Neural cell (in vitro differentiated cells): ENCODE data around the gene NFIB. TPM values are rescaled to one million over a fixed set of nuclear protein-coding genes. Genes with fewer than 3 reads are reported as not detected.

Experiments
- H2AFZ ChIP-seq: fragments of 200-600, 300-800 bp; sonication (generic), shearing (Covaris generic); 2 replicates; pipeline ENCODE4 v1.6.0; 2014; ENCODE audit warnings: low read depth, mild to moderate bottlenecking, antibody characterized with exemption, low read length, moderate library complexity
- H3F3A ChIP-seq: fragments of 200-600 bp; shearing (Covaris generic); 2 replicates; pipeline ENCODE4 v1.6.1; 2016; ENCODE audit warnings: mild to moderate bottlenecking, moderate library complexity, mixed read lengths, antibody characterized with exemption, low read length; ENCODE audit not compliant: insufficient read depth, poor library complexity, severe bottlenecking
- H3K27ac ChIP-seq: fragments of 200-600, 300-800 bp; sonication (generic), shearing (Covaris generic); 2 replicates; pipeline ENCODE4 v1.5.1; 2014; ENCODE audit warnings: mild to moderate bottlenecking, low read length, moderate library complexity
- H3K27me3 ChIP-seq: fragments of 300-800, 200-600 bp; sonication (generic), shearing (Covaris generic); 2 replicates; pipeline ENCODE4 v1.6.0; 2014; ENCODE audit warnings: mild to moderate bottlenecking, low read depth, low read length, moderate library complexity; ENCODE audit not compliant: insufficient read depth
- H3K36me3 ChIP-seq: fragments of 300-800, 200-600 bp; sonication (generic), shearing (Covaris generic); 2 replicates; pipeline ENCODE4 v1.5.1; 2014; ENCODE audit warnings: mild to moderate bottlenecking, antibody characterized with exemption, low read length, moderate library complexity; ENCODE audit not compliant: insufficient read depth
- H3K4me2 ChIP-seq: fragments of 300-800, 200-600 bp; sonication (generic), shearing (Covaris generic); 2 replicates; pipeline ENCODE4 v1.6.0; 2014; ENCODE audit warnings: mild to moderate bottlenecking, low read length
- H3K4me3 ChIP-seq: fragments of 300-800, 200-600 bp; sonication (generic), shearing (Covaris generic); 2 replicates; pipeline ENCODE4 v1.5.1; 2014; ENCODE audit warnings: mild to moderate bottlenecking, low read length, moderate library complexity
- H3K79me2 ChIP-seq: fragments of 200-600 bp; shearing (Covaris generic); replicated peaks from 2 replicates; pipeline ENCODE4 v1.6.0; 2014; ENCODE audit warnings: mild to moderate bottlenecking, low read length, moderate library complexity; ENCODE audit not compliant: insufficient read depth
- H3K9ac ChIP-seq: fragments of 300-800, 200-600 bp; sonication (generic), shearing (Covaris generic); 2 replicates; pipeline ENCODE4 v1.6.1; 2016; ENCODE audit warnings: mild to moderate bottlenecking, low read length, mixed read lengths
- H3K9me2 ChIP-seq: fragments of 200-600 bp; shearing (Covaris generic); 2 replicates; pipeline ENCODE4 v1.6.1; 2016; ENCODE audit warnings: mild to moderate bottlenecking, low read length, mixed read lengths; ENCODE audit not compliant: insufficient read depth
- H3K9me3 ChIP-seq: fragments of 200-600, 300-800 bp; sonication (generic), shearing (Covaris generic); 2 replicates; pipeline ENCODE4 v1.6.1; 2016; ENCODE audit warnings: mild to moderate bottlenecking, mixed run types, low read length, moderate library complexity, mixed read lengths
- H4K20me1 ChIP-seq: fragments of 200-600 bp; shearing (Covaris generic); 2 replicates; pipeline ENCODE4 v1.6.1; 2016; ENCODE audit warnings: mild to moderate bottlenecking, mixed run types; ENCODE audit not compliant: insufficient read depth
- EP300 ChIP-seq: fragments of 450-650 bp; conservative IDR thresholded peaks from 2 replicates; pipeline ENCODE4 v1.6.1; 2014; ENCODE audit warnings: antibody characterized with exemption, mild to moderate bottlenecking, moderate library complexity; ENCODE audit not compliant: poor library complexity, severe bottlenecking
- EZH2 ChIP-seq: fragments of 200-600, 300-800 bp; shearing (Covaris generic), sonication (generic); IDR thresholded peaks from 2 replicates; pipeline ENCODE4 v1.6.1; 2014; ENCODE audit warnings: antibody characterized with exemption, low read length, borderline replicate concordance, mild to moderate bottlenecking; ENCODE audit not compliant: insufficient read depth, poor library complexity, severe bottlenecking
- MXI1 ChIP-seq: fragments of 450-650 bp; conservative IDR thresholded peaks from 2 replicates; pipeline ENCODE4 v1.6.1; 2014; ENCODE audit warnings: antibody characterized with exemption, mild to moderate bottlenecking; ENCODE audit not compliant: poor library complexity, severe bottlenecking
- POLR2AphosphoS5 ChIP-seq: IDR thresholded peaks from 2 replicates; pipeline ENCODE4 v1.6.1; 2012
- RAD21 ChIP-seq: fragments of 450-650 bp; conservative IDR thresholded peaks from 2 replicates; pipeline ENCODE4 v1.6.1; 2014; ENCODE audit warnings: antibody characterized with exemption, mild to moderate bottlenecking, moderate library complexity
- SMC3 ChIP-seq: fragments of 450-650 bp; conservative IDR thresholded peaks from 2 replicates; pipeline ENCODE4 v1.6.1; 2014; ENCODE audit warnings: antibody characterized with exemption, mild to moderate bottlenecking, moderate library complexity; ENCODE audit not compliant: poor library complexity
- TAF1 ChIP-seq: IDR thresholded peaks from 2 replicates; pipeline ENCODE4 v1.6.1; 2012; ENCODE audit warnings: low read depth
- polyA plus RNA-seq: library from polyadenylated mRNA; depleted of rRNA; stranded (reverse); fragments of >200 nt; gene quantifications from 2 replicates; pipeline ENCODE4 v1.2.3, GENCODE V29; 2014
- TF ChIP-seq, protein P1 (sequence below): IDR thresholded peaks from 2 replicates; pipeline ENCODE4 v1.6.1; 2012; ENCODE audit warnings: borderline replicate concordance
- TF ChIP-seq, protein P2 (sequence below): fragments of 450-650 bp; IDR thresholded peaks from 2 replicates; pipeline ENCODE4 v1.5.1; 2014; ENCODE audit warnings: antibody characterized with exemption, mild to moderate bottlenecking, moderate library complexity; ENCODE audit not compliant: poor library complexity, severe bottlenecking

The NFIB gene
- polyA plus RNA-seq, 1 donor from 2014 or later, result 0.73 TPM

DNA sequence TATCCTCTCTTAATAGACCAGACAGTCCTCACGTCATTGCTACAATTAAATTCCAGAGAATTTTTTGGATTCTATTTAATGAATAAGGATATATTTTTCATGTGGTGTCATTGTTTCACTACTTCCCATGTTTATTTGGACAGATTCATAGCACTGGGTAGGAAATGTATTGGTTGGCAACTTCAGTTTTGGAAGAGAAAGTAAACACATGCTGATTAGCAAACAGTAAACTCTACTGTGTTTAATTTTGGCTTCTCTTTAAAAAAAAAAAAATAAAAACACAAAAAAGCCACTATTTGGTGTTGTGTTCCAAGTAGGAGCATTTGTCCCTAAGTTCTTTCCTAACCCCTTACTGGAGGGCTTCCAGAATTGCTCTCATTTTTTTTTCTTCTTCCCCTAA, 77.3 kb downstream of the NFIB start:
- no peak overlapping the region for H3K4me3 ChIP-seq
- no peak overlapping the region for H3K27ac ChIP-seq

DNA sequence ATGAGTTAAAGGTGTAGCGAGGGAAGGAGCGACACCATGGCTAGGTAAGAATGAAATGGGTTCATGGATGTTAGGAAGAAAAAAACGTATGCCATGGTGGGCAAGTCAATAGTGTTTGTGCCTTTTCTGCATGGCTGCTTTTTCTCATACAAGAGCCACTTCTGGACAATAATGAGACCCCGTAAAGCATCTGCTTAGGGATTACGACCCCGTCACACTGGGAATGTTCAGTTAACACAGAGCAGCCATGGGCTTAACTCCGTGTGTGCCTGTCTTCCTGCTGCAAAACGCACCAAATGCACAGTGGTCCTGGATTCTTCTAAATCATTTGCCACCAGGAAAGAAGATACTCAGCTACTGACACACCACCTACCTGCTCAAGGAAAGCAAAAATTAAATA, 81.8 kb downstream of the NFIB start:
- TF ChIP-seq POLR2AphosphoS5 (no peak), SMC3 (no peak), EZH2 (no peak), EP300 (no peak), MXI1 (no peak), TAF1 (no peak), RAD21 (no peak)
- TF ChIP-seq, protein P1, sequence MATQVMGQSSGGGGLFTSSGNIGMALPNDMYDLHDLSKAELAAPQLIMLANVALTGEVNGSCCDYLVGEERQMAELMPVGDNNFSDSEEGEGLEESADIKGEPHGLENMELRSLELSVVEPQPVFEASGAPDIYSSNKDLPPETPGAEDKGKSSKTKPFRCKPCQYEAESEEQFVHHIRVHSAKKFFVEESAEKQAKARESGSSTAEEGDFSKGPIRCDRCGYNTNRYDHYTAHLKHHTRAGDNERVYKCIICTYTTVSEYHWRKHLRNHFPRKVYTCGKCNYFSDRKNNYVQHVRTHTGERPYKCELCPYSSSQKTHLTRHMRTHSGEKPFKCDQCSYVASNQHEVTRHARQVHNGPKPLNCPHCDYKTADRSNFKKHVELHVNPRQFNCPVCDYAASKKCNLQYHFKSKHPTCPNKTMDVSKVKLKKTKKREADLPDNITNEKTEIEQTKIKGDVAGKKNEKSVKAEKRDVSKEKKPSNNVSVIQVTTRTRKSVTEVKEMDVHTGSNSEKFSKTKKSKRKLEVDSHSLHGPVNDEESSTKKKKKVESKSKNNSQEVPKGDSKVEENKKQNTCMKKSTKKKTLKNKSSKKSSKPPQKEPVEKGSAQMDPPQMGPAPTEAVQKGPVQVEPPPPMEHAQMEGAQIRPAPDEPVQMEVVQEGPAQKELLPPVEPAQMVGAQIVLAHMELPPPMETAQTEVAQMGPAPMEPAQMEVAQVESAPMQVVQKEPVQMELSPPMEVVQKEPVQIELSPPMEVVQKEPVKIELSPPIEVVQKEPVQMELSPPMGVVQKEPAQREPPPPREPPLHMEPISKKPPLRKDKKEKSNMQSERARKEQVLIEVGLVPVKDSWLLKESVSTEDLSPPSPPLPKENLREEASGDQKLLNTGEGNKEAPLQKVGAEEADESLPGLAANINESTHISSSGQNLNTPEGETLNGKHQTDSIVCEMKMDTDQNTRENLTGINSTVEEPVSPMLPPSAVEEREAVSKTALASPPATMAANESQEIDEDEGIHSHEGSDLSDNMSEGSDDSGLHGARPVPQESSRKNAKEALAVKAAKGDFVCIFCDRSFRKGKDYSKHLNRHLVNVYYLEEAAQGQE, result no peak
- TF ChIP-seq, protein P2, sequence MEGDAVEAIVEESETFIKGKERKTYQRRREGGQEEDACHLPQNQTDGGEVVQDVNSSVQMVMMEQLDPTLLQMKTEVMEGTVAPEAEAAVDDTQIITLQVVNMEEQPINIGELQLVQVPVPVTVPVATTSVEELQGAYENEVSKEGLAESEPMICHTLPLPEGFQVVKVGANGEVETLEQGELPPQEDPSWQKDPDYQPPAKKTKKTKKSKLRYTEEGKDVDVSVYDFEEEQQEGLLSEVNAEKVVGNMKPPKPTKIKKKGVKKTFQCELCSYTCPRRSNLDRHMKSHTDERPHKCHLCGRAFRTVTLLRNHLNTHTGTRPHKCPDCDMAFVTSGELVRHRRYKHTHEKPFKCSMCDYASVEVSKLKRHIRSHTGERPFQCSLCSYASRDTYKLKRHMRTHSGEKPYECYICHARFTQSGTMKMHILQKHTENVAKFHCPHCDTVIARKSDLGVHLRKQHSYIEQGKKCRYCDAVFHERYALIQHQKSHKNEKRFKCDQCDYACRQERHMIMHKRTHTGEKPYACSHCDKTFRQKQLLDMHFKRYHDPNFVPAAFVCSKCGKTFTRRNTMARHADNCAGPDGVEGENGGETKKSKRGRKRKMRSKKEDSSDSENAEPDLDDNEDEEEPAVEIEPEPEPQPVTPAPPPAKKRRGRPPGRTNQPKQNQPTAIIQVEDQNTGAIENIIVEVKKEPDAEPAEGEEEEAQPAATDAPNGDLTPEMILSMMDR, result no peak
- Histone ChIP-seq H3K9me3 (no peaks in the 10 kb centered on the region), H3K27ac (no peak overlapping the region), H3K4me2 (peak overlapping the region; percentile 2), H3K27me3 (no peaks in the 10 kb centered on the region), H4K20me1 (no peaks in the 10 kb centered on the region), H2AFZ (no peak overlapping the region), H3K36me3 (no peaks in the 10 kb centered on the region), H3K9me2 (no peaks in the 10 kb centered on the region), H3F3A (no peaks in the 10 kb centered on the region), H3K9ac (no peak overlapping the region), H3K4me3 (peak overlapping the region; percentile 39), H3K79me2 (no peaks in the 10 kb centered on the region)

More for the DNA sequence above, 77.3 kb downstream of the NFIB start:
- no peaks in the 10 kb centered on the region for H3F3A ChIP-seq
- H3K9me2 ChIP-seq, result no peaks in the 10 kb centered on the region
- no peaks in the 10 kb centered on the region for H3K79me2 ChIP-seq
- H4K20me1 ChIP-seq, result no peaks in the 10 kb centered on the region
- H3K9me3 ChIP-seq, result no peaks in the 10 kb centered on the region
- H3K9ac ChIP-seq, result no peak overlapping the region
- no peak overlapping the region for H2AFZ ChIP-seq
- H3K27me3 ChIP-seq, result no peaks in the 10 kb centered on the region
- no peaks in the 10 kb centered on the region for H3K36me3 ChIP-seq
- H3K4me2 ChIP-seq, result no peak overlapping the region
- TF ChIP-seq, protein P1, result no peak
- no peak for TF ChIP-seq EZH2
- TF ChIP-seq, protein P2, result no peak
- no peak for TF ChIP-seq POLR2AphosphoS5
- TF ChIP-seq SMC3, result no peak
- no peak for TF ChIP-seq MXI1
- no peak for TF ChIP-seq RAD21
- no peak for TF ChIP-seq EP300
- TF ChIP-seq TAF1, result no peak
